Kidney (tissue), 14 donors: ENCODE measurements around the gene ARRDC4. TPM values are rescaled to one million over a fixed set of nuclear protein-coding genes. Genes with fewer than 3 reads are reported as not detected.

Experiments used
- DNase-seq, 5 donors: peaks; one replicate each; pipeline ENCODE4 v3.0.0-alpha.2; 2013 to 2020
- FAIRE-seq: peaks from 2 replicates; lab custom pipeline; 2012; peaks lifted over from hg19 to GRCh38; lab: Jason Lieb, UNC
- H3K27ac ChIP-seq, 2 donors: one replicate each; pipeline ENCODE4 v1.7.0; 2013; ENCODE audit warnings: low read depth in 2 of 2, low read length in 2 of 2, inconsistent platforms in 1 of 2
- H3K27me3 ChIP-seq: one replicate; pipeline ENCODE4 v1.7.1; 2013; ENCODE audit warnings: low read length, inconsistent platforms; ENCODE audit not compliant: control insufficient read depth, insufficient read depth
- H3K36me3 ChIP-seq, 3 donors: one replicate each; pipeline versions ENCODE4 v1.7.0 to v1.7.1; 2013; ENCODE audit warnings: low read length in 3 of 3, control low read depth in 1 of 3, inconsistent platforms in 1 of 3; ENCODE audit not compliant: insufficient read depth in 3 of 3, control insufficient read depth in 2 of 3
- H3K4me1 ChIP-seq, 3 donors: one replicate each; pipeline versions ENCODE4 v1.7.0 to v1.7.1; 2013; ENCODE audit warnings: low read length in 3 of 3, inconsistent platforms in 1 of 3, low read depth in 1 of 3; ENCODE audit not compliant: control insufficient read depth in 2 of 3, insufficient read depth in 2 of 3
- H3K4me3 ChIP-seq, 3 donors: one replicate each; pipeline versions ENCODE4 v1.7.0 to v1.8.1; 2013; ENCODE audit warnings: low read length in 3 of 3, control low read depth in 1 of 3, inconsistent platforms in 1 of 3
- H3K9ac ChIP-seq, 3 donors: one replicate each; pipeline versions ENCODE4 v1.7.0 to v1.7.1; 2013; ENCODE audit warnings: low read length in 3 of 3, control low read depth in 1 of 3, inconsistent platforms in 1 of 3
- H3K9me3 ChIP-seq, 3 donors: one replicate each; pipeline versions ENCODE4 v1.7.0 to v1.7.1; 2013; ENCODE audit warnings: low read length in 3 of 3, control low read depth in 1 of 3, inconsistent platforms in 1 of 3; ENCODE audit not compliant: control insufficient read depth in 2 of 3, insufficient read depth in 1 of 3
- CTCF ChIP-seq: IDR thresholded peaks from 3 replicates; pipeline ENCODE4 v1.5.1; 2012; ENCODE audit warnings: mild to moderate bottlenecking, moderate library complexity, borderline replicate concordance; ENCODE audit not compliant: insufficient read depth; ENCODE audit errors: extremely low read depth
- intact Hi-C: fragments of 100-400 bp; cut with DNase I; formaldehyde crosslinking; loops from one replicate; pipeline ENCODE4 v1.11.1; 2022
- polyA plus RNA-seq: library from polyadenylated mRNA; stranded (reverse); fragments of 350-450 nt; fragmentation: Illumina TruSeq; extraction: RNeasy Lipid Tissue Mini Kit (QIAGEN cat#74804); gene quantifications from one replicate; pipeline ENCODE4 v1.2.3, GENCODE V29; 2014; ENCODE audit warnings: low read depth, low replicate concordance; ENCODE audit not compliant: insufficient read depth
- total RNA-seq: library from RNA; stranded (reverse); fragmentation: NEBNext Ultra II Directional; extraction: Animal tissue kit (Norgen Biotek cat#: 25700); gene quantifications from one replicate; pipeline ENCODE4 v1.2.1, GENCODE V29; 2021
- donor health status: control.
- donor health status: control.
- donor health status: control.
- donor health status: control.
- donor health status: control.
- donor health status: DM: yes; HTN: yes; CAD: no.
- donor health status: Normal renal cell carcinoma (clear cell type).

Gene ARRDC4
- total and polyA plus RNA-seq, 2 donors from 2014 or later = 20.9 to 48.7 TPM

DNA sequence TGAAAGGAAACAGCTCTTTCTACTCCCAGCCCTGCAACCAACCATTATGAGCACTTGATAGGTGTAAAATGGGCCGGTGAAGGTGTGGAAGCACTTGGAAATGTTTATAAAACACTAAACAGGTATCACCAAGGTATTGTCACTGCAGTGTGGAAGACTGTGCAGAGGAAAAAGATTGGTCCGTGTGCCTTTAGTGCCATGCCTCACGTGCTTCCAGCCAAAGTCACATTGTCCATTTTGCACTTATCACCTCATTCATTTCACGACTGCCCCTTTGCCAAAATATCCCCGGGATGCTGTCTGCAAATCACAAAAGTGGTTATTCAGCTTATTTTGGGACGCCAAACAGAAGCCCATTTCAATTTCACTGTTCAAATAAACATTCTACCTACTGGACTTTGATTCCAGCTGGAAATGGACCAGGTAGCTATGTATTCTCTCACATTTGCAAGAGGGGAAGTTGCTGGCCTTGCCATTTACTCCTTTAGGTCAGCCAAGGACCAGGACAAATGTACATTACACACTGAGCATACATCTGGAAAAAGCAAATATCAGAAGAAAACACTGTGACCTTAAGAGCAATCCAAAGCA lies 58.4 kb downstream of the ARRDC4 start:
- TF ChIP-seq CTCF = no peak
- Histone ChIP-seq H3K4me3 (no peak overlapping the region), H3K27me3 (no peaks in the 10 kb centered on the region), H3K4me1 (no peaks in the 10 kb centered on the region), H3K27ac (no peak overlapping the region), H3K9ac (no peak overlapping the region), H3K36me3 (no peaks in the 10 kb centered on the region), H3K9me3 (no peaks in the 10 kb centered on the region)
- FAIRE-seq (no peak), DNase-seq (no peak)
- intact Hi-C loops = no loop called here
